NCI-H2107 treated with DMSO at 0.1 percent for 48 hours (cell line): ENCODE measurements around the gene UQCRC1.

Experiments used
- DNase-seq: peaks from one replicate; lab custom pipeline; 2025; ENCODE audit not compliant: unreplicated experiment; lab: John Stamatoyannopoulos, UW

Gene UQCRC1

GRCh38 chr3:48599077-48599501 is 10.4 kb downstream of the UQCRC1 start:
- no peak for DNase-seq

- DNase-seq = no peak
Measured at GRCh38 chr3:48598323-48599076, 10.9 kb downstream of the UQCRC1 start.

- DNase-seq = no peak
Measured at GRCh38 chr3:48597408-48597800, 12.0 kb downstream of the UQCRC1 start.

GRCh38 chr3:48596676-48597407 is 12.6 kb downstream of the UQCRC1 start:
- DNase-seq = no peak

GRCh38 chr3:48596157-48596556 is 13.3 kb downstream of the UQCRC1 start:
- DNase-seq = no peak

GRCh38 chr3:48595526-48596121 is 13.8 kb downstream of the UQCRC1 start:
- DNase-seq = no peak

GRCh38 chr3:48595075-48595525 is 14.3 kb downstream of the UQCRC1 start, which contains the start of gene COL7A1:
Gene COL7A1, minus strand, starts transcription at chr3:48595329. Its CDS starts 170 bp downstream, at chr3:48595159.
- DNase-seq = no peak

GRCh38 chr3:48594417-48595049 is 14.9 kb downstream of the UQCRC1 start:
- no peak for DNase-seq

GRCh38 chr3:48593337-48593736 is 16.1 kb downstream of the UQCRC1 start:
- no peak for DNase-seq

GRCh38 chr3:48592519-48593087 is 16.8 kb downstream of the UQCRC1 start:
- no peak for DNase-seq

- no peak for DNase-seq
Measured at GRCh38 chr3:48591886-48592518, 17.4 kb downstream of the UQCRC1 start.

GRCh38 chr3:48591436-48591835 is 18.0 kb downstream of the UQCRC1 start:
- DNase-seq = no peak

- DNase-seq = no peak
Measured at GRCh38 chr3:48588230-48588629, 21.2 kb downstream of the UQCRC1 start.

- no peak for DNase-seq
Measured at GRCh38 chr3:48587686-48588085, 21.8 kb downstream of the UQCRC1 start.

- no peak for DNase-seq
Measured at GRCh38 chr3:48585411-48585810, 24.0 kb downstream of the UQCRC1 start.

- no peak for DNase-seq
Measured at GRCh38 chr3:48584836-48585235, 24.6 kb downstream of the UQCRC1 start.

- DNase-seq = no peak
Measured at GRCh38 chr3:48581621-48582481, 27.6 kb downstream of the UQCRC1 start.

- no peak for DNase-seq
Measured at GRCh38 chr3:48576647-48577046, 32.8 kb downstream of the UQCRC1 start.

- DNase-seq = no peak
Measured at GRCh38 chr3:48575366-48575765, 34.1 kb downstream of the UQCRC1 start.
